H1 (cell line): ENCODE data around the gene HEATR5A. TPM values are rescaled to one million over a fixed set of nuclear protein-coding genes. Genes with fewer than 3 reads are reported as not detected.

ENCODE experiments used
- CTCF ChIA-PET: fragments of 300-600 bp; sonication (Branson Sonifier 250); formaldehyde crosslinking; loops from one replicate; lab custom pipeline; 2021; ENCODE audit not compliant: partially characterized antibody; lab: Charles Lee
- POLR2A ChIA-PET: fragments of 300-600 bp; sonication (Branson Sonifier 250); formaldehyde crosslinking; loops from one replicate; lab custom pipeline; 2021; ENCODE audit warnings: inconsistent platforms; ENCODE audit not compliant: partially characterized antibody; lab: Charles Lee
- DNase-seq, 2 experiments: peaks; one replicate each; pipeline versions ENCODE4 v3.0.0 to v3.0.0-alpha.2; 2010 to 2022; ENCODE audit warnings: low spot score in 2 of 2, low read depth in 1 of 2, mixed read lengths in 1 of 2
- FAIRE-seq: peaks from 2 replicates; lab custom pipeline; 2011; peaks lifted over from hg19 to GRCh38; lab: Jason Lieb, UNC
- H2AFZ ChIP-seq: 2 replicates; pipeline ENCODE4 v1.8.1; 2012; ENCODE audit warnings: low read length, inconsistent platforms
- H2AK5ac ChIP-seq: 2 replicates; pipeline ENCODE4 v1.6.1; 2013; ENCODE audit warnings: low read depth, low read length
- H2BK120ac ChIP-seq: replicated peaks from 2 replicates; pipeline ENCODE3; 2013; ENCODE audit warnings: low read depth, low read length, inconsistent platforms
- H2BK12ac ChIP-seq: 2 replicates; pipeline ENCODE4 v1.6.1; 2013; ENCODE audit warnings: low read depth, low read length
- H2BK15ac ChIP-seq: 2 replicates; pipeline ENCODE4 v1.6.1; 2013; ENCODE audit warnings: low read length
- H2BK20ac ChIP-seq: 2 replicates; pipeline ENCODE4 v1.6.1; 2013; ENCODE audit warnings: low read length
- H2BK5ac ChIP-seq: 2 replicates; pipeline ENCODE4 v1.6.1; 2013; ENCODE audit warnings: low read depth, low read length
- H3K14ac ChIP-seq: 2 replicates; pipeline ENCODE4 v1.6.1; 2013; ENCODE audit warnings: inconsistent platforms; ENCODE audit not compliant: insufficient read length
- H3K18ac ChIP-seq: 2 replicates; pipeline ENCODE4 v1.6.1; 2013; ENCODE audit warnings: low read length; ENCODE audit errors: extremely low read depth
- H3K23ac ChIP-seq: 2 replicates; pipeline ENCODE4 v1.6.1; 2013; ENCODE audit warnings: inconsistent platforms; ENCODE audit not compliant: insufficient read length
- H3K23me2 ChIP-seq: 2 replicates; pipeline ENCODE4 v1.6.1; 2013; ENCODE audit warnings: low read depth, low read length
- H3K27ac ChIP-seq: 2 replicates; pipeline ENCODE4 v1.6.1; 2011; ENCODE audit warnings: low read depth, low read length, inconsistent platforms
- H3K27me3 ChIP-seq, 4 experiments: replicated peaks in 1 of 4; 1 replicate in 1 of 4; 2 replicates in 3 of 4; pipeline versions ENCODE4 v1.6.1 to v1.8.1; 2011 to 2013; ENCODE audit warnings: low read length in 3 of 4, mild to moderate bottlenecking in 3 of 4, inconsistent platforms in 2 of 4, mixed read lengths in 2 of 4, moderate library complexity in 1 of 4; ENCODE audit not compliant: control insufficient read depth in 3 of 4, insufficient read depth in 3 of 4; ENCODE audit errors: extremely low read depth in 1 of 4
- H3K36me3 ChIP-seq, 4 experiments: 2 replicates each; pipeline versions ENCODE4 v1.6.1 to v1.8.1; 2011 to 2013; ENCODE audit warnings: mild to moderate bottlenecking in 4 of 4, low read length in 3 of 4, moderate library complexity in 2 of 4, control low read depth in 1 of 4, inconsistent platforms in 1 of 4; ENCODE audit not compliant: insufficient read depth in 4 of 4, control insufficient read depth in 2 of 4
- H3K4ac ChIP-seq: replicated peaks from 2 replicates; pipeline ENCODE3; 2013; ENCODE audit warnings: low read length, low read depth, mixed read lengths, inconsistent platforms; ENCODE audit not compliant: insufficient read length
- H3K4me1 ChIP-seq, 4 experiments: replicated peaks in 1 of 4; 1 replicate in 1 of 4; 2 replicates in 3 of 4; pipeline versions ENCODE4 v1.6.1 to v1.8.1; 2011 to 2013; ENCODE audit warnings: low read length in 3 of 4, inconsistent platforms in 2 of 4, mixed read lengths in 1 of 4; ENCODE audit not compliant: insufficient read depth in 4 of 4, control insufficient read depth in 3 of 4
- H3K4me2 ChIP-seq, 2 experiments: 2 replicates each; pipeline versions ENCODE4 v1.6.1 to v1.8.1; 2011 to 2013; ENCODE audit warnings: low read depth in 2 of 2, low read length in 2 of 2, control low read depth in 1 of 2, inconsistent platforms in 1 of 2, mild to moderate bottlenecking in 1 of 2; ENCODE audit not compliant: insufficient read depth in 1 of 2
- H3K4me3 ChIP-seq, 4 experiments: fragments of 200-600, 300-600 bp in 1 of 4; sonication (generic), shearing (Covaris generic), sonication (Bioruptor Twin) in 1 of 4; 2 replicates each; pipeline versions ENCODE4 v1.5.1 to v1.8.1; 2011 to 2016; ENCODE audit warnings: low read length in 4 of 4, low read depth in 3 of 4, control low read depth in 2 of 4, inconsistent platforms in 2 of 4, mild to moderate bottlenecking in 2 of 4, mixed read lengths in 1 of 4, moderate library complexity in 1 of 4; ENCODE audit not compliant: insufficient read depth in 2 of 4; ENCODE audit errors: extremely low read depth in 1 of 4
- H3K56ac ChIP-seq: replicated peaks from 2 replicates; pipeline ENCODE3; 2013; ENCODE audit warnings: low read depth, mild to moderate bottlenecking, mixed read lengths, low read length, inconsistent platforms; ENCODE audit not compliant: insufficient read length
- H3K79me1 ChIP-seq: 2 replicates; pipeline ENCODE4 v1.6.1; 2013; ENCODE audit warnings: low read depth, low read length, control low read depth
- H3K79me2 ChIP-seq, 2 experiments: 2 replicates each; pipeline versions ENCODE4 v1.6.1 to v1.8.1; 2012 to 2013; ENCODE audit warnings: low read length in 2 of 2, mild to moderate bottlenecking in 2 of 2, inconsistent platforms in 1 of 2; ENCODE audit not compliant: insufficient read depth in 2 of 2, control insufficient read depth in 1 of 2
- H3K9ac ChIP-seq, 4 experiments: replicated peaks in 1 of 4; 1 replicate in 1 of 4; 2 replicates in 3 of 4; pipeline versions ENCODE4 v1.6.1 to v1.8.1; 2011 to 2013; ENCODE audit warnings: low read depth in 3 of 4, low read length in 3 of 4, control low read depth in 2 of 4, mild to moderate bottlenecking in 2 of 4, moderate library complexity in 2 of 4, inconsistent platforms in 1 of 4; ENCODE audit errors: extremely low read depth in 1 of 4
- H3K9me3 ChIP-seq, 2 experiments: 2 replicates each; pipeline versions ENCODE4 v1.6.1 to v1.8.1; 2012 to 2013; ENCODE audit warnings: mild to moderate bottlenecking in 2 of 2, moderate library complexity in 2 of 2, control low read depth in 1 of 2, inconsistent platforms in 1 of 2, low read depth in 1 of 2, low read length in 1 of 2, mixed read lengths in 1 of 2; ENCODE audit not compliant: insufficient read depth in 2 of 2
- H4K20me1 ChIP-seq, 2 experiments: replicated peaks in 1 of 2; 2 replicates each; pipeline versions ENCODE3 to v1.8.1; 2011 to 2013; ENCODE audit warnings: inconsistent platforms in 2 of 2, low read length in 2 of 2, mild to moderate bottlenecking in 1 of 2; ENCODE audit not compliant: insufficient read depth in 2 of 2, control insufficient read depth in 1 of 2
- H4K5ac ChIP-seq: 2 replicates; pipeline ENCODE4 v1.6.1; 2013; ENCODE audit warnings: low read length, low read depth, mixed read lengths, inconsistent platforms; ENCODE audit not compliant: insufficient read length
- H4K8ac ChIP-seq: 2 replicates; pipeline ENCODE4 v1.8.0; 2013; ENCODE audit warnings: mild to moderate bottlenecking, moderate library complexity, low read length, inconsistent platforms; ENCODE audit not compliant: insufficient read depth; ENCODE audit errors: extremely low read depth
- H4K91ac ChIP-seq: replicated peaks from 2 replicates; pipeline ENCODE3; 2013; ENCODE audit warnings: low read length, mixed read lengths, inconsistent platforms; ENCODE audit not compliant: insufficient read length
- ATF2 ChIP-seq: IDR thresholded peaks from 2 replicates; pipeline ENCODE4 v1.6.1; 2012; ENCODE audit warnings: low read length, inconsistent platforms
- BACH1 ChIP-seq: IDR thresholded peaks from 2 replicates; pipeline ENCODE4 v1.6.1; 2012; ENCODE audit warnings: low read length, improper control_type of control experiment
- CTBP2 ChIP-seq: IDR thresholded peaks from 2 replicates; pipeline ENCODE4 v1.7.0; 2011; ENCODE audit warnings: borderline replicate concordance, mild to moderate bottlenecking, moderate library complexity, mixed read lengths, low read length; ENCODE audit not compliant: insufficient read depth, insufficient read length
- GABPA ChIP-seq: IDR thresholded peaks from 2 replicates; pipeline ENCODE4 v1.6.1; 2011; ENCODE audit warnings: mild to moderate bottlenecking, low read length, moderate library complexity, borderline replicate concordance; ENCODE audit not compliant: insufficient read depth
- MAX ChIP-seq: IDR thresholded peaks from 2 replicates; pipeline ENCODE4 v1.6.1; 2012; ENCODE audit warnings: inconsistent platforms
- NANOG ChIP-seq: IDR thresholded peaks from 2 replicates; pipeline ENCODE4 v1.6.1; 2011; ENCODE audit warnings: low read length, low read depth, mild to moderate bottlenecking, inconsistent platforms; ENCODE audit not compliant: insufficient read depth, poor library complexity, severe bottlenecking
- POLR2A ChIP-seq, 2 experiments: IDR thresholded peaks; 1 replicate in 1 of 2; 2 replicates in 1 of 2; pipeline ENCODE4 v1.6.1; 2011; ENCODE audit warnings: low read depth in 2 of 2, low read length in 2 of 2, mild to moderate bottlenecking in 2 of 2; ENCODE audit errors: control extremely low read depth in 1 of 2
- RNF2 ChIP-seq: fragments of 200-900, 300-1000 bp; sonication (generic); IDR thresholded peaks from 2 replicates; pipeline ENCODE4 v1.7.1; 2016; ENCODE audit warnings: borderline replicate concordance, low read depth, mild to moderate bottlenecking, antibody characterized with exemption, low read length; ENCODE audit not compliant: poor library complexity, severe bottlenecking; ENCODE audit errors: missing control alignments
- SIRT6 ChIP-seq: IDR thresholded peaks from one replicate; pipeline ENCODE4 v1.7.1; 2012; ENCODE audit warnings: low read length, inconsistent platforms
- ZNF274 ChIP-seq: IDR thresholded peaks from 2 replicates; pipeline ENCODE4 v1.7.0; 2012; ENCODE audit warnings: low read length, borderline replicate concordance; ENCODE audit errors: extremely low read depth
- WGBS, 2 experiments: shearing (Covaris generic) in 1 of 2; methylation state at CpG; one replicate each; pipeline versions ENCODE4 v1.1.6 to v1.1.7; 2013 to 2015; ENCODE audit warnings: low lambda C conversion rate in 2 of 2, mixed read lengths in 2 of 2, inconsistent platforms in 1 of 2, low coverage in 1 of 2, missing lambda C conversion rate in 1 of 2; ENCODE audit not compliant: insufficient replicate concordance in 2 of 2, insufficient coverage in 1 of 2, insufficient read length in 1 of 2; ENCODE audit errors: extremely low coverage in 1 of 2, missing lambda C conversion rate in 1 of 2; 5-methylcytosine and 5-hydroxymethylcytosine counted together
- polyA plus RNA-seq, 7 experiments: library from polyadenylated mRNA; depleted of rRNA in 3 of 7; stranded (reverse) in 5 of 7; unstranded in 2 of 7; fragments of >200 nt in 5 of 7; fragments of 200-250 nt in 2 of 7; gene quantifications; 1 replicate in 5 of 7; 2 replicates in 1 of 7; 4 replicates in 1 of 7; pipeline versions ENCODE4 v1.2.1 to v1.2.3, GENCODE V29; 2011 to 2013; ENCODE audit warnings: missing spikeins in 2 of 7, mixed read lengths in 2 of 7
- total RNA-seq: library from RNA; stranded (reverse); fragmentation: NEBNext Ultra II Directional; extraction: Animal tissue kit (Norgen Biotek cat#: 25700); gene quantifications from 2 replicates; pipeline ENCODE4 v1.2.1, GENCODE V29; 2021

The HEATR5A gene
- total and polyA plus RNA-seq, 2 of the 8 experiments (the other 6 are each of a cell fraction or from before 2014, with no cell fraction given): 9.0 to 36.2 TPM

- CTCF ChIA-PET: interaction anchor here (0.6 kb wide), 1 partner anchor 242 kb away, joined by 3 read pairs; no protein-coding TSS in a partner anchor
- no peak overlapping the region for H2AFZ ChIP-seq
- TF ChIP-seq ZNF274 (no peak), NANOG (no peak), CTBP2 (no peak), ATF2 (no peak), SIRT6 (no peak), GABPA (no peak), POLR2A (IDR thresholded peaks at IDR 0.05; ENCODE audit: control extremely low read depth in 1 of 2, low read depth in 2 of 2, low read length in 2 of 2) (no peak), BACH1 (no peak), MAX (no peak), RNF2 (no peak)
These were observed 59.3 kb downstream of the HEATR5A start for GRCh38 chr14:31360919-31361662.

More at GRCh38 chr14:31360919-31361662, 59.3 kb downstream of the HEATR5A start:
- H3K9ac ChIP-seq: no peak overlapping the region
- H3K4me3 ChIP-seq: no peak overlapping the region
- no peak overlapping the region for H2BK15ac ChIP-seq
- no peaks in the 10 kb centered on the region for H3K23me2 ChIP-seq
- H3K4me1 ChIP-seq: no peaks in the 10 kb centered on the region
- H3K79me2 ChIP-seq: no peaks in the 10 kb centered on the region
- H4K91ac ChIP-seq: no peak overlapping the region
- no peak overlapping the region for H2BK12ac ChIP-seq
- H3K36me3 ChIP-seq: peaks cover 0 to 3% (median under 1%) of the 10 kb centered on the region in 4 experiments; a peak in 4 of 8 replicates
- H3K4me2 ChIP-seq: no peak overlapping the region
- H3K18ac ChIP-seq: no peak overlapping the region
- H2BK120ac ChIP-seq: no peak overlapping the region
- FAIRE-seq: no peak
- no peak overlapping the region for H2BK20ac ChIP-seq
- DNase-seq: no peak
- no peaks in the 10 kb centered on the region for H3K79me1 ChIP-seq
- POLR2A ChIA-PET: no interaction called here
- H3K23ac ChIP-seq: no peak overlapping the region
- H3K56ac ChIP-seq: no peak overlapping the region
- no peaks in the 10 kb centered on the region for H4K20me1 ChIP-seq
- no peak overlapping the region for H2BK5ac ChIP-seq
- peaks cover 0 to 1% (median 0%) of the 10 kb centered on the region in 4 experiments; a peak in 1 of 7 replicates for H3K27me3 ChIP-seq
- no peak overlapping the region for H3K4ac ChIP-seq
- no peak overlapping the region for H4K8ac ChIP-seq
- H3K9me3 ChIP-seq: no peaks in the 10 kb centered on the region
- no peak overlapping the region for H3K27ac ChIP-seq
- no peak overlapping the region for H2AK5ac ChIP-seq
- 90% methylated on average over 3 of the region's 3 CpGs; no CpG with 5 or more reads in 1 of the 2 experiments for WGBS, 2 experiments
- no peak overlapping the region for H4K5ac ChIP-seq
- H3K14ac ChIP-seq: no peak overlapping the region
